SK-N-SH treated with all-trans-retinoic acid at 6 μM for 48 hours (cell line): Measurements from ENCODE around the gene GAB4.
"Not testable (repeated sequence)": the region's sequence is repeated elsewhere in the genome, so short reads cannot be mapped to it uniquely, and the experiment has no call there.

Experiments used
- ATAC-seq: fragments of 200-7000 bp; cut with Tn5 transposase; 3 replicates; pipeline ENCODE4 v1.9.1; 2020; ENCODE audit warnings: mild to moderate bottlenecking, moderate library complexity
- ARNTL ChIP-seq: fragments of 450-650 bp; formaldehyde crosslinking; IDR thresholded peaks from 2 replicates; pipeline ENCODE4 v1.5.0; 2020; ENCODE audit warnings: low read depth, mild to moderate bottlenecking, moderate library complexity, borderline replicate concordance
- CSDC2 ChIP-seq: fragments of 250-450 bp; sonication (Bioruptor Pico); IDR thresholded peaks from 2 replicates; pipeline ENCODE4 v1.5.0; 2020; ENCODE audit warnings: mild to moderate bottlenecking, moderate library complexity
- ESRRG ChIP-seq: fragments of 250-450 bp; sonication (Bioruptor Pico); IDR thresholded peaks from 2 replicates; pipeline ENCODE4 v1.6.1; 2021; ENCODE audit warnings: mild to moderate bottlenecking
- OSR1 ChIP-seq: fragments of 250-450 bp; sonication (Bioruptor Pico); IDR thresholded peaks from 2 replicates; pipeline ENCODE4 v1.8.0; 2022; ENCODE audit warnings: moderate library complexity, mild to moderate bottlenecking, inconsistent platforms
- PPARA ChIP-seq: fragments of 250-450 bp; sonication (Bioruptor Pico); IDR thresholded peaks from 2 replicates; pipeline ENCODE4 v1.5.0; 2020; ENCODE audit warnings: mild to moderate bottlenecking, borderline replicate concordance
- RARB ChIP-seq: fragments of 250-450 bp; sonication (Bioruptor Pico); IDR thresholded peaks from 2 replicates; pipeline ENCODE4 v1.8.0; 2021; ENCODE audit warnings: mild to moderate bottlenecking, moderate library complexity
- TCF4 ChIP-seq: fragments of 250-450 bp; sonication (Bioruptor Pico); IDR thresholded peaks from 2 replicates; pipeline ENCODE4 v1.8.0; 2021; ENCODE audit warnings: mild to moderate bottlenecking, moderate library complexity, borderline replicate concordance
- ZC3H10 ChIP-seq: fragments of 250-450 bp; sonication (Bioruptor Pico); IDR thresholded peaks from 2 replicates; pipeline ENCODE4 v1.5.1; 2021; ENCODE audit warnings: mild to moderate bottlenecking, moderate library complexity
- ZFP3 ChIP-seq: fragments of 250-450 bp; sonication (Bioruptor Pico); IDR thresholded peaks from 2 replicates; pipeline ENCODE4 v1.5.0; 2020; ENCODE audit warnings: mild to moderate bottlenecking, moderate library complexity
- ZNF565 ChIP-seq: fragments of 450-650 bp; formaldehyde crosslinking; conservative IDR thresholded peaks from 2 replicates; pipeline ENCODE4 v1.5.0; 2020; ENCODE audit warnings: low read depth, mild to moderate bottlenecking, moderate library complexity
- TF ChIP-seq, protein P1 (sequence below): fragments of 250-450 bp; sonication (Bioruptor Pico); IDR thresholded peaks from 2 replicates; pipeline ENCODE4 v1.5.0; 2020; ENCODE audit warnings: mild to moderate bottlenecking, moderate library complexity
- TF ChIP-seq, protein P2 (sequence below): fragments of 250-450 bp; sonication (Bioruptor Pico); IDR thresholded peaks from 2 replicates; pipeline ENCODE4 v1.8.0; 2021; ENCODE audit warnings: low read depth, mild to moderate bottlenecking, moderate library complexity, borderline replicate concordance
- TF ChIP-seq, protein P3 (sequence below): fragments of 250-450 bp; sonication (Bioruptor Pico); IDR thresholded peaks from 2 replicates; pipeline ENCODE4 v1.8.0; 2020; ENCODE audit warnings: mild to moderate bottlenecking, moderate library complexity, borderline replicate concordance

GAB4 gene

DNA sequence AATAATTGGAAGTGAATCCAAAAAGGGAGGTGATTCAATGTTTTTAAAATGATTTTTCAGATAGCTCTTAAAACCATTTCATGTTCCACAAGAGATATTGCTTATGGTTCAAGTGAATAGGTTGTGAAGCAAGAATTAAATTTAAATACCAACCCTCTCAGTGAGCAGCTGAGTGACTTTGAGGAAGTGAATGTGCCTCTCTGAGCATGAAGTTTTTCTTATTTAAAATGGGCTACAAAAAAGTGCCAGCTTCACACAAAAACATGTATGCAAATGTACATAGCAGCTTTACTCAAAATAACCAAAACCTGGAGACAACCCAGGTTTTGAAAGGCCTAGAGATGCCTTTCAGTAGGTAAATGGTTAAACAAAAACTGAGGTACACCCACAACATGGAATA, 35.5 kb upstream of the GAB4 start:
- no peak for ATAC-seq
- no peak for TF ChIP-seq ARNTL (CRISPR knock-in tag)

DNA sequence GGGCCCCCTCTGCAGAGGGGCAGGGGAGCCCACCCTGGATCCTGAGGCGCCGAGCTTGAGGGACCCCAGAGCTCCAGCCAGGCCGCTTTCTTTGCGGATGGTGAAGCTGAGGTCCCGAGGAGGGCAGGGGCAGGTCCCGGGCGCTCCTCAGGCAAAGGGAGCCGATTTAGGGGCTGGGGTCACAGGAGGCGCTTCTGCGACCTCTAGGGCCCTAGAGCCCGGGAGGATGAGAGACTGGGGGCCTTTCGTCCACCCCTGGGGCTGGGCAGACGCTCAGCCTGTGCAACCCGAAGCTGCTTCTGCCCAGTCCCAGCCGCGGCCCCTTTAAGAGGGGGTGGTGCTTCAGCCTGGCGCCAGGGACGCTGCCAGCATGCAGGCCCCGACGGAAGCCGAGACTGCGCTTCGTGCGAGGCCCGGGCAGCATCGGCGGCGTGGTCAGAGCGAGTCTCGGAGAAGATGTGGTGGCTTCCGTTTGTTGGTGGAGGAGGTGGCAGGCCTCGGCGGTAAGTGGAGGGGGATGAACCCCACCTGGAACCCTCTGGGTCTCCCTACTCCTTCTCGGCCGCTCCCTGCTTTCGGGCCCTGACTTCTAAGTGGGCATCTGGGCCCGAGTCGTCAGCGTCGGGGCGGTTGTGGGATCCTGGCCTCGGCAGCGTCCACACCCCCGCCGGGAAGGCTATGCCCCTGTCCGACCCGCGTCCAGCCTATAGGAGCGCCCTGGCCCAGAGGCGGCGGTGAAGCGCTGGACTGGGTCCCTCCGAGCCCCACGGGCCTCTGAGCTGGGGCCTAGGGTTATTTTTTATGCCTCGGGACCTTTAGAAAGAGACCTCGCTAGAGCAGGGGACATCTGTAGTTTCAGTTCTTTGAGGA, 29.1 kb upstream of the GAB4 start:
- ATAC-seq, result peak; percentile 70

DNA sequence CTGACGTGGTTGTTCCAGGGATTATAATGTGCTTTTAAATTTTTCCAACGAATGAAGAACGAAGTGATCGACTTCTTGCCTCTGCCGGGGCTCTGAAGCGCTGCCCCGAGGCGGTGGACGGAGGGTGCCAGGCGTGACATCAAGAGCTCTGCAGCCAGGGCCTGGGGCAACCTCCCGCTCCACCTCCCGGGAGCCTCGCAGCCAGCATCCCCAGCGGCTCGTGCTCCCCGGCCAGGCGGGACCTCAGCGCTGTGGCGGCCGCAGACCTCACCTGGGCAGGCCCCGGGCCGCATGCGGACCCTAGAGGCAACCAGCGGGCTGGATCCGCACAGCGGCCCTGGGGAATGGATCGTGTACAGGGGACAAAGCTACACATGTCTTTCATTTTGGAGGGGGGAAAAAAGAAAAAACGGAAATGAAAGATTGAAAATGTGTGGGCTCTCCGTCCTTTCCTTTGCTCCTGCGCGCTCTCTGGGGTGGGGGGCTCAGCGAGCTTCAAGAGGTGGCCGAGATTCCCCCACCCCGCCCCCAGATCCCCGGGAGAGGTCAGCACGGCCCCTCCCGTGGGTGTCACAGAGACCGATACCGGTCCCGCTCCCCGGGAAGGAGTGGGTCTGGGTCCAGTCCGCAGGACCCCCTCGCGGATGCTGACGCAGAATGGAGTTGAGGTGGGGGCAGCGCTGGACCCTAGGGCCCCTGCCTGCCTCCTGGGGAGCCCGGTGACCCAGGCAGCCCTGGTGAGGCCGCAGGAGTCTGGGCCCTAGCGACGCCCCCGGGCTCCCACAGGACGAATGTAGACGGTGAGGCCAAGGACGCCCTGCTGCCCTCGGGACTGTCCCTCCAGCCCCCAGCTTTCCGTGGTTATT, 28.2 kb upstream of the GAB4 start:
- not testable (repeated sequence) for ATAC-seq

DNA sequence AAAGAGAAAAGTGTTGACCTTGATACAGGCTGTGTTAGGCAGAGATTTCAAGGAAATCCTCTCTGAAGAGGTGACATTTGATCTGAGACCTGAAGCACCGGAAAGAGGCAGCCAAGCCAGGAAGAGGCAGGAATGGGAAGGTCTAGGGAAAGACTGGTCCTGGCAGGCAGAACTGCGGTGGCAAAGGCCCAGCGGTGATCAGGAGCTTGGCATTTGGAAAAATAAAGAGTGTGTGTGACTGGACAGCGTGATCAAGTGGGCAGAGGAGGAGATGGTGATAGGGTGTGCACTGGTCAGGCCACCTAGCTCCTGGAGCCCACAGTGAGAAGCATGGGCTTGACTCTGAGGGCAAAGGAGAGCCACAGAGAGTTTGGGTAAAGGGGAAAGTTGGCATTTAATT, 27.2 kb upstream of the GAB4 start:
- no peak for ATAC-seq
- no peak for TF ChIP-seq ZC3H10 (CRISPR knock-in tag)
- TF ChIP-seq OSR1 (CRISPR knock-in tag), result no peak
- TF ChIP-seq, protein P1, sequence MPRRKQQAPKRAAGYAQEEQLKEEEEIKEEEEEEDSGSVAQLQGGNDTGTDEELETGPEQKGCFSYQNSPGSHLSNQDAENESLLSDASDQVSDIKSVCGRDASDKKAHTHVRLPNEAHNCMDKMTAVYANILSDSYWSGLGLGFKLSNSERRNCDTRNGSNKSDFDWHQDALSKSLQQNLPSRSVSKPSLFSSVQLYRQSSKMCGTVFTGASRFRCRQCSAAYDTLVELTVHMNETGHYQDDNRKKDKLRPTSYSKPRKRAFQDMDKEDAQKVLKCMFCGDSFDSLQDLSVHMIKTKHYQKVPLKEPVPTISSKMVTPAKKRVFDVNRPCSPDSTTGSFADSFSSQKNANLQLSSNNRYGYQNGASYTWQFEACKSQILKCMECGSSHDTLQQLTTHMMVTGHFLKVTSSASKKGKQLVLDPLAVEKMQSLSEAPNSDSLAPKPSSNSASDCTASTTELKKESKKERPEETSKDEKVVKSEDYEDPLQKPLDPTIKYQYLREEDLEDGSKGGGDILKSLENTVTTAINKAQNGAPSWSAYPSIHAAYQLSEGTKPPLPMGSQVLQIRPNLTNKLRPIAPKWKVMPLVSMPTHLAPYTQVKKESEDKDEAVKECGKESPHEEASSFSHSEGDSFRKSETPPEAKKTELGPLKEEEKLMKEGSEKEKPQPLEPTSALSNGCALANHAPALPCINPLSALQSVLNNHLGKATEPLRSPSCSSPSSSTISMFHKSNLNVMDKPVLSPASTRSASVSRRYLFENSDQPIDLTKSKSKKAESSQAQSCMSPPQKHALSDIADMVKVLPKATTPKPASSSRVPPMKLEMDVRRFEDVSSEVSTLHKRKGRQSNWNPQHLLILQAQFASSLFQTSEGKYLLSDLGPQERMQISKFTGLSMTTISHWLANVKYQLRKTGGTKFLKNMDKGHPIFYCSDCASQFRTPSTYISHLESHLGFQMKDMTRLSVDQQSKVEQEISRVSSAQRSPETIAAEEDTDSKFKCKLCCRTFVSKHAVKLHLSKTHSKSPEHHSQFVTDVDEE, result no peak
- TF ChIP-seq, protein P2, sequence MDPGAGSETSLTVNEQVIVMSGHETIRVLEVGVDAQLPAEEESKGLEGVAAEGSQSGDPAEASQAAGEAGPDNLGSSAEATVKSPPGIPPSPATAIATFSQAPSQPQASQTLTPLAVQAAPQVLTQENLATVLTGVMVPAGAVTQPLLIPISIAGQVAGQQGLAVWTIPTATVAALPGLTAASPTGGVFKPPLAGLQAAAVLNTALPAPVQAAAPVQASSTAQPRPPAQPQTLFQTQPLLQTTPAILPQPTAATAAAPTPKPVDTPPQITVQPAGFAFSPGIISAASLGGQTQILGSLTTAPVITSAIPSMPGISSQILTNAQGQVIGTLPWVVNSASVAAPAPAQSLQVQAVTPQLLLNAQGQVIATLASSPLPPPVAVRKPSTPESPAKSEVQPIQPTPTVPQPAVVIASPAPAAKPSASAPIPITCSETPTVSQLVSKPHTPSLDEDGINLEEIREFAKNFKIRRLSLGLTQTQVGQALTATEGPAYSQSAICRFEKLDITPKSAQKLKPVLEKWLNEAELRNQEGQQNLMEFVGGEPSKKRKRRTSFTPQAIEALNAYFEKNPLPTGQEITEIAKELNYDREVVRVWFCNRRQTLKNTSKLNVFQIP (CRISPR knock-in tag), result no peak
- no peak for TF ChIP-seq CSDC2 (CRISPR knock-in tag)
- TF ChIP-seq PPARA (CRISPR knock-in tag), result no peak
- TF ChIP-seq, protein P3, sequence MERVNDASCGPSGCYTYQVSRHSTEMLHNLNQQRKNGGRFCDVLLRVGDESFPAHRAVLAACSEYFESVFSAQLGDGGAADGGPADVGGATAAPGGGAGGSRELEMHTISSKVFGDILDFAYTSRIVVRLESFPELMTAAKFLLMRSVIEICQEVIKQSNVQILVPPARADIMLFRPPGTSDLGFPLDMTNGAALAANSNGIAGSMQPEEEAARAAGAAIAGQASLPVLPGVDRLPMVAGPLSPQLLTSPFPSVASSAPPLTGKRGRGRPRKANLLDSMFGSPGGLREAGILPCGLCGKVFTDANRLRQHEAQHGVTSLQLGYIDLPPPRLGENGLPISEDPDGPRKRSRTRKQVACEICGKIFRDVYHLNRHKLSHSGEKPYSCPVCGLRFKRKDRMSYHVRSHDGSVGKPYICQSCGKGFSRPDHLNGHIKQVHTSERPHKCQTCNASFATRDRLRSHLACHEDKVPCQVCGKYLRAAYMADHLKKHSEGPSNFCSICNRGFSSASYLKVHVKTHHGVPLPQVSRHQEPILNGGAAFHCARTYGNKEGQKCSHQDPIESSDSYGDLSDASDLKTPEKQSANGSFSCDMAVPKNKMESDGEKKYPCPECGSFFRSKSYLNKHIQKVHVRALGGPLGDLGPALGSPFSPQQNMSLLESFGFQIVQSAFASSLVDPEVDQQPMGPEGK (CRISPR knock-in tag), result no peak
- no peak for TF ChIP-seq TCF4 (CRISPR knock-in tag)
- no peak for TF ChIP-seq ZNF565
- no peak for TF ChIP-seq ZFP3 (CRISPR knock-in tag)
- no peak for TF ChIP-seq ESRRG
- TF ChIP-seq RARB (CRISPR knock-in tag), result no peak

DNA sequence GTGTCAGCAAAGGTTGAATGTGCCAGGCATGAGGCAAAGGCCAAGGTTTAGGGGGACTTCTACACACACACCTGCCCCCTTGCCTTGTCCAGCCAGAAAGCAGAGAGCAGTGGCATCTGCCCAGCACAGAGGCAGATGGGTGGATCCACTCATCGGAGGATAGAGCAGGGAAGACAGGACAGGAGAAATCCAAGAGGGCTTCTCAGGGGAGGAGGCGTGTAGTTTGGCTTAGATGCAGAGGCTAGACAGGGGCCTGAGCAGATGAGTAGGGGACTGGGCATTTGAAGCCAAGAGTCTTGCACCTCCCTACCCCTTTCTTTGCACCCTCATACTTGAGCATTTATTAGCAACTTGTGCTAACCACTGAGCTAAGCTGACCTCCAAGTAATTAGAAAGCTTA, 26.5 kb upstream of the GAB4 start:
- ATAC-seq, result not testable (repeated sequence)

DNA sequence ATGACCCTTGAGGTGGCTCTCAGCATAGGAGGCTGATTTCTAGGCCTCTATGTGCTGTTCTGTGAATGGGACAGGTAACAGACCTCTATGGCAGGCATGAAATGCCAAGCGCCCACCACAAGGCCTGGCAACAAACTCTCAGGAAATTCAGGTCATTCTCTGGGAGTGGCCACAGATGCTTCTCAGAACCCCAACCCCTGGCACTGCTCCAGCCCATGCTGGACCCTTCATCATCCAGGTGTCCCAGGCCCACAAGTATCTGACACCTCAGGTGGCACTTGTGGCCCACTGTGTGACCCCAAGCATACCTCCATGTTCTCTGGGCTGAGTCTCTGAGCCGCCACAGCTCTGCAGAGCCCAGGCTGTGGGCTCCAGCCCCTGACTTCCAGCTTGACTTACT, 24.3 kb upstream of the GAB4 start:
- ATAC-seq, result not testable (repeated sequence)

DNA sequence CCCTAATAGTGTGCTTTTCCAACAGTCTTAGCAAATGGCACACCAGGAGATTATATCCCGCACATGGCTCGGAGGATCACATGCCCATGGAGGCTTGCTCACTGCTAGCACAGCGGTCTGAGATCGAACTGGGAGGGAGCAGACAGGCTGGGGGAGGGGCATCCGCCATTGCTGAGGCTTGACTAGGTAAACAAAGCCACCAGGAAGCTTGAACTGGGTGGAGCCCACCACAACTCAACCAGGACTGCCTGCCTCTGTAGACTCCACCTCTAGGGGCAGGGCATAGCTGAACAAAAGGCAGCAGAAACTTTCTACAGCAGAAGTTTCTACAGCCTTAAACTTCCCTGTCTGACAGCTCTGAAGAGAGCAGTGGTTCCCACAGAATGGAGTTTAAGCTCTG, 16.4 kb upstream of the GAB4 start:
- not testable (repeated sequence) for ATAC-seq

DNA sequence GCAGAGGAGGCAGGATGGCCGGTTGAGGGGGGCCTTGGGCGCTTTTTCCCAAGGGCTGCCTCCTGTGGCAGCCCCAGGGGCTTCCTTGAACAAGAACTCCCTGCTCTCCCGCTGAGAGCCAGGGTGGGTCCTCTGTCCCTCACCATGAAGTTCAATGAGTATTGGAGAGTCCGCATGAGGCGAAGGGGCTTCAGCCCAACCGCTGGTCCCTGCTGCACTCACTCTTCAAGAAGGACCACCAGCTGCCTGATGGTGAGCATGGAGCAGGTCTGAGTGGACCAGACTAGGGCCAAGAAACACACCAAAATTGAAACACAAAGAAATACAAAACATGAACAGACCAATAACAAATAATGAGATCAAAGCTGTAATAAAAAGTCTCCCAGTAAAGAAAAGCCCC, 7.5 kb upstream of the GAB4 start:
- ATAC-seq, result not testable (repeated sequence)

DNA sequence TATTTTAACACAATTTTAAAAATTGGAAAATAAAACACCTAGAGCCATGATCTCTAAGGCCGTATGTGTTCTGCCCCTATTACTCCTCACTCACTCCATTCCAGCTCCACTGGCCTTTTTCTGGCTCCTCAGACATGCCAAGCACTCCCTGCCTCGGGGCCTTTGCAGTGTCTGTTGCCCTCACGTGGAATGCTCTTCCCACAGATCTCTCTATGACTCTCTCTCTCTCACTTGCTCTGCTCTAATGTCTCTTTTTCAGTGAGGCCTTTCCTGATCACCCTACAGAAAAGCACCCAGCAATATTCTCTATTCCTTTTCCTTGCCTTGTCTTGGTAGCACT, 6.0 kb upstream of the GAB4 start:
- ATAC-seq, result not testable (repeated sequence)
